ENCODE measurements around the gene ACP4. TPM values are rescaled to one million over a fixed set of nuclear protein-coding genes. Genes with fewer than 3 reads are reported as not detected.
"Not testable (repeated sequence)": the region's sequence is repeated elsewhere in the genome, so short reads cannot be mapped to it uniquely, and the experiment has no call there.

Gene ACP4
- total RNA-seq, 8 experiments from 2014 or later: 0.31 TPM; not detected in 7

- ATAC-seq (replicated peaks in 6 of 8): peak in 5 of 8 experiments; percentile 3 to 11 (median 5)
Observed at GRCh38 chr19:50803633-50804419, 13.6 kb downstream of the ACP4 start.

GRCh38 chr19:50804420-50805272 lies 14.4 kb downstream of the ACP4 start:
- peak overlapping the region; percentile 100 for H3K27ac ChIP-seq
- peak; percentile 92 to 98 (median 96) for ATAC-seq (replicated peaks in 6 of 8)
- H3K4me1 ChIP-seq (replicated peaks in 1 of 2): peaks cover 7 to 12% of the 10 kb centered on the region in 2 donors
- peak overlapping the region; percentile 72 to 98 (median 84) for H3K4me3 ChIP-seq
- 0 to 3% (median 1%) methylated on average over 1 to 39 of the region's 62 CpGs; no CpG with 5 or more reads in 6 of the 10 experiments for WGBS, 10 experiments
- in situ Hi-C loops (cut with MboI; ENCODE audit: low pct_unique_long_range_greater_than_20kb in 2 of 9, low sequenced_read_pairs in 9 of 9, unreplicated experiment in 9 of 9): no loop called here

More at GRCh38 chr19:50803633-50804419, 13.6 kb downstream of the ACP4 start:
- peaks cover 7 to 12% of the 10 kb centered on the region in 2 donors for H3K4me1 ChIP-seq (replicated peaks in 1 of 2)
- 0 to 6% (median 0%) methylated on average over 1 to 17 of the region's 40 CpGs; no CpG with 5 or more reads in 2 of the 10 experiments for WGBS, 10 experiments
- in situ Hi-C loops (cut with MboI; ENCODE audit: low pct_unique_long_range_greater_than_20kb in 2 of 9, low sequenced_read_pairs in 9 of 9, unreplicated experiment in 9 of 9): no loop called here
- H3K4me3 ChIP-seq: peak overlapping the region; percentile 72 to 98 (median 84)
- peak overlapping the region; percentile 100 for H3K27ac ChIP-seq

- ATAC-seq (replicated peaks in 6 of 8): no peak
- in situ Hi-C loops (cut with MboI; ENCODE audit: low pct_unique_long_range_greater_than_20kb in 2 of 9, low sequenced_read_pairs in 9 of 9, unreplicated experiment in 9 of 9): no loop called here
- no peak overlapping the region for H3K4me3 ChIP-seq
- H3K4me1 ChIP-seq (replicated peaks in 1 of 2): peaks cover 0 to 2% of the 10 kb centered on the region in 2 donors
- WGBS, 10 experiments: 25 to 50% methylated on average over 1 of the region's 1 CpG; no CpG with 5 or more reads in 8 of the 10 experiments
- H3K27ac ChIP-seq: no peak overlapping the region
Observed at GRCh38 chr19:50808856-50809255, 18.6 kb downstream of the ACP4 start.

- ATAC-seq (replicated peaks in 6 of 8); in situ Hi-C loops (cut with MboI; ENCODE audit: low pct_unique_long_range_greater_than_20kb in 2 of 9, low sequenced_read_pairs in 9 of 9, unreplicated experiment in 9 of 9); H3K4me3 ChIP-seq; H3K4me1 ChIP-seq (replicated peaks in 1 of 2); H3K27ac ChIP-seq: not testable (repeated sequence)
- no CpG with 5 or more reads among the region's 3 CpGs for WGBS, 10 experiments
Observed at GRCh38 chr19:50811622-50812238, 21.5 kb downstream of the ACP4 start.

GRCh38 chr19:50812474-50812873 lies 22.3 kb downstream of the ACP4 start:
- Histone ChIP-seq H3K27ac (no peak overlapping the region), H3K4me1 (replicated peaks in 1 of 2) (no peaks in the 10 kb centered on the region), H3K4me3 (no peak overlapping the region)
- ATAC-seq (replicated peaks in 6 of 8): no peak
- in situ Hi-C loops (cut with MboI; ENCODE audit: low pct_unique_long_range_greater_than_20kb in 2 of 9, low sequenced_read_pairs in 9 of 9, unreplicated experiment in 9 of 9): no loop called here
- 0 to 49% (median 10%) methylated on average over 1 to 2 of the region's 3 CpGs; no CpG with 5 or more reads in 3 of the 10 experiments for WGBS, 10 experiments

GRCh38 chr19:50814883-50815282 lies 24.7 kb downstream of the ACP4 start:
- 0 to 80% (median 60%) methylated on average over 1 to 5 of the region's 5 CpGs; no CpG with 5 or more reads in 3 of the 10 experiments for WGBS, 10 experiments
- in situ Hi-C loops (cut with MboI; ENCODE audit: low pct_unique_long_range_greater_than_20kb in 2 of 9, low sequenced_read_pairs in 9 of 9, unreplicated experiment in 9 of 9): no loop called here
- Histone ChIP-seq H3K27ac (no peak overlapping the region), H3K4me3 (no peak overlapping the region), H3K4me1 (replicated peaks in 1 of 2) (no peaks in the 10 kb centered on the region)
- ATAC-seq (replicated peaks in 6 of 8): no peak

GRCh38 chr19:50815439-50815838 lies 25.2 kb downstream of the ACP4 start:
- H3K27ac ChIP-seq: no peak overlapping the region
- peaks cover 0 to 2% of the 10 kb centered on the region in 2 donors for H3K4me1 ChIP-seq (replicated peaks in 1 of 2)
- in situ Hi-C loops (cut with MboI; ENCODE audit: low pct_unique_long_range_greater_than_20kb in 2 of 9, low sequenced_read_pairs in 9 of 9, unreplicated experiment in 9 of 9): no loop called here
- no peak for ATAC-seq (replicated peaks in 6 of 8)
- no peak overlapping the region for H3K4me3 ChIP-seq
- WGBS, 10 experiments: 40 to 100% (median 90%) methylated on average over 1 of the region's 1 CpG; no CpG with 5 or more reads in 4 of the 10 experiments

- peak; percentile 68 to 93 (median 90) for ATAC-seq (replicated peaks in 6 of 8)
- Histone ChIP-seq H3K4me1 (replicated peaks in 1 of 2) (peaks cover 0 to 15% of the 10 kb centered on the region in 2 donors), H3K27ac (no peak overlapping the region), H3K4me3 (peak overlapping the region; percentile 24 to 45 (median 39))
- in situ Hi-C loops (cut with MboI; ENCODE audit: low pct_unique_long_range_greater_than_20kb in 2 of 9, low sequenced_read_pairs in 9 of 9, unreplicated experiment in 9 of 9): no loop called here
- 0 to 27% (median 6%) methylated on average over 2 to 11 of the region's 52 CpGs; no CpG with 5 or more reads in 5 of the 10 experiments for WGBS, 10 experiments
Observed at GRCh38 chr19:50817941-50818858, 28.0 kb downstream of the ACP4 start.

- Histone ChIP-seq H3K27ac (no peak overlapping the region), H3K4me3 (no peak overlapping the region), H3K4me1 (replicated peaks in 1 of 2) (peaks cover 0 to 15% of the 10 kb centered on the region in 2 donors)
- ATAC-seq (replicated peaks in 6 of 8): no peak
- WGBS, 10 experiments: 0 to 44% methylated on average over 3 to 4 of the region's 12 CpGs; no CpG with 5 or more reads in 8 of the 10 experiments
- in situ Hi-C loops (cut with MboI; ENCODE audit: low pct_unique_long_range_greater_than_20kb in 2 of 9, low sequenced_read_pairs in 9 of 9, unreplicated experiment in 9 of 9): no loop called here
Observed at GRCh38 chr19:50818859-50819472, 28.8 kb downstream of the ACP4 start.

GRCh38 chr19:50819636-50820035 lies 29.4 kb downstream of the ACP4 start:
- H3K4me3 ChIP-seq: no peak overlapping the region
- no peak overlapping the region for H3K27ac ChIP-seq
- WGBS, 10 experiments: 0% methylated on average over 1 of the region's 8 CpGs; no CpG with 5 or more reads in 9 of the 10 experiments
- ATAC-seq (replicated peaks in 6 of 8): no peak
- in situ Hi-C loops (cut with MboI; ENCODE audit: low pct_unique_long_range_greater_than_20kb in 2 of 9, low sequenced_read_pairs in 9 of 9, unreplicated experiment in 9 of 9): no loop called here
- peaks cover 0 to 15% of the 10 kb centered on the region in 2 donors for H3K4me1 ChIP-seq (replicated peaks in 1 of 2)

GRCh38 chr19:50820086-50820485 lies 29.9 kb downstream of the ACP4 start:
- 0 to 40% (median 23%) methylated on average over 1 to 3 of the region's 15 CpGs; no CpG with 5 or more reads in 6 of the 10 experiments for WGBS, 10 experiments
- ATAC-seq (replicated peaks in 6 of 8): peak in 2 of 8 experiments; percentile 45 to 50
- no peak overlapping the region for H3K27ac ChIP-seq
- in situ Hi-C loops (cut with MboI; ENCODE audit: low pct_unique_long_range_greater_than_20kb in 2 of 9, low sequenced_read_pairs in 9 of 9, unreplicated experiment in 9 of 9): no loop called here
- peaks cover 0 to 15% of the 10 kb centered on the region in 2 donors for H3K4me1 ChIP-seq (replicated peaks in 1 of 2)
- H3K4me3 ChIP-seq: no peak overlapping the region

All from motor neuron (in vitro differentiated cells).